Measurements from ENCODE around the gene GLIPR1L2. TPM values are rescaled to one million over a fixed set of nuclear protein-coding genes. Genes with fewer than 3 reads are reported as not detected.

The GLIPR1L2 gene
- total RNA-seq, 1 experiment from 2014 or later: not detected

- no peak for DNase-seq
- no peak overlapping the region for H3K4me3 ChIP-seq (ENCODE audit: low read depth, low read length)
- H3K36me3 ChIP-seq (ENCODE audit: control insufficient read depth, insufficient read depth, low read length): no peaks in the 10 kb centered on the region
- peaks cover 5% of the 10 kb centered on the region for H3K27me3 Mint-ChIP-seq (ENCODE audit: insufficient read depth, unreplicated experiment)
- H3K4me1 Mint-ChIP-seq (ENCODE audit: low read depth, unreplicated experiment): no peaks in the 10 kb centered on the region
- H3K4me1 ChIP-seq: no peaks in the 10 kb centered on the region
- H3K9me3 ChIP-seq: no peaks in the 10 kb centered on the region
- POLR2A ChIA-PET: no interaction called here
- no peak overlapping the region for H3K4me3 Mint-ChIP-seq (ENCODE audit: unreplicated experiment)
- no TSS peak for BruUV-seq (replicated peaks)
- CTCF ChIA-PET: no interaction called here
- no peaks in the 10 kb centered on the region for H3K27me3 ChIP-seq (replicated peaks; ENCODE audit: control insufficient read depth, insufficient read depth, low read length)
- H3K27ac Mint-ChIP-seq (ENCODE audit: unreplicated experiment): no peak overlapping the region
- no peaks in the 10 kb centered on the region for H3K36me3 Mint-ChIP-seq (ENCODE audit: insufficient read depth, unreplicated experiment)
- TF ChIP-seq, protein P1, sequence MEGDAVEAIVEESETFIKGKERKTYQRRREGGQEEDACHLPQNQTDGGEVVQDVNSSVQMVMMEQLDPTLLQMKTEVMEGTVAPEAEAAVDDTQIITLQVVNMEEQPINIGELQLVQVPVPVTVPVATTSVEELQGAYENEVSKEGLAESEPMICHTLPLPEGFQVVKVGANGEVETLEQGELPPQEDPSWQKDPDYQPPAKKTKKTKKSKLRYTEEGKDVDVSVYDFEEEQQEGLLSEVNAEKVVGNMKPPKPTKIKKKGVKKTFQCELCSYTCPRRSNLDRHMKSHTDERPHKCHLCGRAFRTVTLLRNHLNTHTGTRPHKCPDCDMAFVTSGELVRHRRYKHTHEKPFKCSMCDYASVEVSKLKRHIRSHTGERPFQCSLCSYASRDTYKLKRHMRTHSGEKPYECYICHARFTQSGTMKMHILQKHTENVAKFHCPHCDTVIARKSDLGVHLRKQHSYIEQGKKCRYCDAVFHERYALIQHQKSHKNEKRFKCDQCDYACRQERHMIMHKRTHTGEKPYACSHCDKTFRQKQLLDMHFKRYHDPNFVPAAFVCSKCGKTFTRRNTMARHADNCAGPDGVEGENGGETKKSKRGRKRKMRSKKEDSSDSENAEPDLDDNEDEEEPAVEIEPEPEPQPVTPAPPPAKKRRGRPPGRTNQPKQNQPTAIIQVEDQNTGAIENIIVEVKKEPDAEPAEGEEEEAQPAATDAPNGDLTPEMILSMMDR (IDR thresholded peaks at IDR 0.05; ENCODE audit: insufficient read depth in 1 of 2, low read depth in 1 of 2, low read length in 1 of 2, severe bottlenecking in 1 of 2, unreplicated experiment in 1 of 2): no peak
- intact Hi-C loops (cut with micrococcal nuclease; ENCODE audit: unreplicated experiment): no loop called here
- H3K9me3 Mint-ChIP-seq (ENCODE audit: unreplicated experiment): no peaks in the 10 kb centered on the region
Observed at GRCh38 chr12:75389061-75389460, 1.8 kb upstream of the GLIPR1L2 start.

GRCh38 chr12:75389706-75390105, 1.2 kb upstream of the GLIPR1L2 start:
- H3K9me3 Mint-ChIP-seq (ENCODE audit: unreplicated experiment): no peaks in the 10 kb centered on the region
- ChIA-PET POLR2A (no interaction called here), CTCF (no interaction called here)
- no TSS peak for BruUV-seq (replicated peaks)
- Histone ChIP-seq H3K4me1 (no peaks in the 10 kb centered on the region), H3K27me3 (replicated peaks; ENCODE audit: control insufficient read depth, insufficient read depth, low read length) (no peaks in the 10 kb centered on the region), H3K9me3 (no peaks in the 10 kb centered on the region), H3K36me3 (ENCODE audit: control insufficient read depth, insufficient read depth, low read length) (no peaks in the 10 kb centered on the region), H3K4me3 (ENCODE audit: low read depth, low read length) (no peak overlapping the region)
- DNase-seq: no peak
- no peak overlapping the region for H3K4me3 Mint-ChIP-seq (ENCODE audit: unreplicated experiment)
- H3K36me3 Mint-ChIP-seq (ENCODE audit: insufficient read depth, unreplicated experiment): no peaks in the 10 kb centered on the region
- TF ChIP-seq, protein P1 (IDR thresholded peaks at IDR 0.05; ENCODE audit: insufficient read depth in 1 of 2, low read depth in 1 of 2, low read length in 1 of 2, severe bottlenecking in 1 of 2, unreplicated experiment in 1 of 2): no peak
- peaks cover 5% of the 10 kb centered on the region for H3K27me3 Mint-ChIP-seq (ENCODE audit: insufficient read depth, unreplicated experiment)
- intact Hi-C loops (cut with micrococcal nuclease; ENCODE audit: unreplicated experiment): loop anchor here (2.0 to 5.0 kb wide), 2 partner anchors 98 to 121 kb away; partner anchors contain the start of gene KRR1
- H3K27ac Mint-ChIP-seq (ENCODE audit: unreplicated experiment): no peak overlapping the region
- H3K4me1 Mint-ChIP-seq (ENCODE audit: low read depth, unreplicated experiment): no peaks in the 10 kb centered on the region

GRCh38 chr12:75390156-75390898, 562 bp upstream of the GLIPR1L2 start:
- no TSS peak for BruUV-seq (replicated peaks)
- DNase-seq: no peak
- TF ChIP-seq, protein P1 (IDR thresholded peaks at IDR 0.05; ENCODE audit: insufficient read depth in 1 of 2, low read depth in 1 of 2, low read length in 1 of 2, severe bottlenecking in 1 of 2, unreplicated experiment in 1 of 2): no peak
- Mint-ChIP-seq H3K36me3 (ENCODE audit: insufficient read depth, unreplicated experiment) (no peaks in the 10 kb centered on the region), H3K27ac (ENCODE audit: unreplicated experiment) (no peak overlapping the region), H3K4me3 (ENCODE audit: unreplicated experiment) (peak overlapping the region; percentile 77), H3K4me1 (ENCODE audit: low read depth, unreplicated experiment) (no peaks in the 10 kb centered on the region), H3K27me3 (ENCODE audit: insufficient read depth, unreplicated experiment) (peaks cover 5% of the 10 kb centered on the region), H3K9me3 (ENCODE audit: unreplicated experiment) (no peaks in the 10 kb centered on the region)
- H3K4me1 ChIP-seq: no peaks in the 10 kb centered on the region
- no peaks in the 10 kb centered on the region for H3K36me3 ChIP-seq (ENCODE audit: control insufficient read depth, insufficient read depth, low read length)
- no peaks in the 10 kb centered on the region for H3K27me3 ChIP-seq (replicated peaks; ENCODE audit: control insufficient read depth, insufficient read depth, low read length)
- intact Hi-C loops (cut with micrococcal nuclease; ENCODE audit: unreplicated experiment): loop anchor here (2.0 to 5.0 kb wide), 2 partner anchors 97 to 120 kb away; partner anchors contain the start of gene KRR1
- POLR2A ChIA-PET: no interaction called here
- H3K9me3 ChIP-seq: no peaks in the 10 kb centered on the region
- CTCF ChIA-PET: interaction anchor here (1.3 to 1.4 kb wide), 2 partner anchors 56 to 117 kb away, joined by 3 to 4 read pairs; partner anchors contain the start of gene GLIPR1L1
- no peak overlapping the region; the same call in 1 of the 2 replicates for H3K4me3 ChIP-seq (ENCODE audit: low read depth, low read length)

All from Caco-2 (cell line).